SK-N-SH (cell line): ENCODE results near the gene CCDC88B.

Experiments
- EZH2phosphoT487 ChIP-seq: fragments of 200-600 bp; sonication (generic); IDR thresholded peaks from 2 replicates; pipeline ENCODE4 v1.6.1; 2017; ENCODE audit warnings: low read depth, mixed run types, mild to moderate bottlenecking, antibody characterized with exemption, moderate library complexity, borderline replicate concordance
- MXI1 ChIP-seq: IDR thresholded peaks from 2 replicates; pipeline ENCODE4 v1.6.1; 2012; ENCODE audit warnings: mild to moderate bottlenecking, low read depth, low read length, improper control_type of control experiment
- NFIC ChIP-seq: IDR thresholded peaks from 2 replicates; pipeline ENCODE4 v1.4.0; 2012; ENCODE audit warnings: borderline replicate concordance
- TAF1 ChIP-seq: IDR thresholded peaks from 2 replicates; pipeline ENCODE4 v1.6.1; 2012; ENCODE audit warnings: low read depth, mild to moderate bottlenecking, low read length, moderate library complexity, borderline replicate concordance
- YY1 ChIP-seq: IDR thresholded peaks from 2 replicates; pipeline ENCODE4 v1.4.0; 2012; ENCODE audit warnings: low read depth, mild to moderate bottlenecking
- TF ChIP-seq, protein P1 (sequence below): fragments of 150-350 bp; IDR thresholded peaks from 2 replicates; pipeline ENCODE4 v1.6.1; 2017; ENCODE audit warnings: antibody characterized with exemption, low read length, low read depth, borderline replicate concordance
- TF ChIP-seq, protein P2 (sequence below): IDR thresholded peaks from 2 replicates; pipeline ENCODE4 v1.4.0; 2012; ENCODE audit warnings: low read depth
- TF ChIP-seq, protein P3 (sequence below): fragments of 200-600 bp; sonication (generic); IDR thresholded peaks from 2 replicates; pipeline ENCODE4 v1.6.1; 2017; ENCODE audit warnings: antibody characterized with exemption, mild to moderate bottlenecking, moderate library complexity

DNA sequence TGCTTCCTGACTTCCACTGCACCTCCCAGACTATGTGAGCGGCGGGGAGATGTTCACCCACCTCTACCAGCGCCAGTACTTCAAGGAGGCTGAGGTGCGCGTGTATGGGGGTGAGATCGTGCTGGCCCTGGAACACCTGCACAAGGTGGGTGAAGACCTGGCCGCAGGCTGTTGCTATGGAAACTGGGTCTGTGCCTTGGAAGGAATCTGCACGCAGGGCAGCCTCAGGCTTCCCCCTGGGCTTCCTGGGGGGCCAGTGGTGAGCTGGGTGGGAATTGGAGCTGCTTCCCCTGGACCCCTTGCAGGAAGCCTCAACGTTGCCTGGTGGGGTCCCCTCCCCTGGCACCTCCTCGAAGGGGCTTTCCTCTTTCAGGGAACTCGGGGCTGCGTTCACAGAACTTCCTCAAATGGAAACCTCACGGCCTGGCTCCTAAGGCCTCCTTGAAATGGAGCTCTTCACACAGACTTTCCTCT lies 20.5 kb downstream of the CCDC88B start:
- TF ChIP-seq, protein P1, sequence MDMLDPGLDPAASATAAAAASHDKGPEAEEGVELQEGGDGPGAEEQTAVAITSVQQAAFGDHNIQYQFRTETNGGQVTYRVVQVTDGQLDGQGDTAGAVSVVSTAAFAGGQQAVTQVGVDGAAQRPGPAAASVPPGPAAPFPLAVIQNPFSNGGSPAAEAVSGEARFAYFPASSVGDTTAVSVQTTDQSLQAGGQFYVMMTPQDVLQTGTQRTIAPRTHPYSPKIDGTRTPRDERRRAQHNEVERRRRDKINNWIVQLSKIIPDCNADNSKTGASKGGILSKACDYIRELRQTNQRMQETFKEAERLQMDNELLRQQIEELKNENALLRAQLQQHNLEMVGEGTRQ, result no peak
- TF ChIP-seq, protein P2, sequence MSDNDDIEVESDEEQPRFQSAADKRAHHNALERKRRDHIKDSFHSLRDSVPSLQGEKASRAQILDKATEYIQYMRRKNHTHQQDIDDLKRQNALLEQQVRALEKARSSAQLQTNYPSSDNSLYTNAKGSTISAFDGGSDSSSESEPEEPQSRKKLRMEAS, result no peak
- TF ChIP-seq YY1 (no peak), EZH2phosphoT487 (no peak), TAF1 (no peak), MXI1 (no peak), NFIC (no peak)
- TF ChIP-seq, protein P3, sequence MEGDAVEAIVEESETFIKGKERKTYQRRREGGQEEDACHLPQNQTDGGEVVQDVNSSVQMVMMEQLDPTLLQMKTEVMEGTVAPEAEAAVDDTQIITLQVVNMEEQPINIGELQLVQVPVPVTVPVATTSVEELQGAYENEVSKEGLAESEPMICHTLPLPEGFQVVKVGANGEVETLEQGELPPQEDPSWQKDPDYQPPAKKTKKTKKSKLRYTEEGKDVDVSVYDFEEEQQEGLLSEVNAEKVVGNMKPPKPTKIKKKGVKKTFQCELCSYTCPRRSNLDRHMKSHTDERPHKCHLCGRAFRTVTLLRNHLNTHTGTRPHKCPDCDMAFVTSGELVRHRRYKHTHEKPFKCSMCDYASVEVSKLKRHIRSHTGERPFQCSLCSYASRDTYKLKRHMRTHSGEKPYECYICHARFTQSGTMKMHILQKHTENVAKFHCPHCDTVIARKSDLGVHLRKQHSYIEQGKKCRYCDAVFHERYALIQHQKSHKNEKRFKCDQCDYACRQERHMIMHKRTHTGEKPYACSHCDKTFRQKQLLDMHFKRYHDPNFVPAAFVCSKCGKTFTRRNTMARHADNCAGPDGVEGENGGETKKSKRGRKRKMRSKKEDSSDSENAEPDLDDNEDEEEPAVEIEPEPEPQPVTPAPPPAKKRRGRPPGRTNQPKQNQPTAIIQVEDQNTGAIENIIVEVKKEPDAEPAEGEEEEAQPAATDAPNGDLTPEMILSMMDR, result no peak
